HepG2 (cell line): ENCODE measurements around the gene SPRN. TPM values are rescaled to one million over a fixed set of nuclear protein-coding genes. Genes with fewer than 3 reads are reported as not detected.
A peak's percentile ranks its signal among the peaks of the same experiment; 100 is the strongest.

Experiments
- ATAC-seq: fragments of 200-7000 bp; cut with Tn5 transposase; 3 replicates; pipeline ENCODE4 v1.9.1; 2020; ENCODE audit warnings: mild to moderate bottlenecking, moderate library complexity
- BruUV-seq: library from RNA; stranded (reverse); fragments of 400-500 nt; replicated peaks from 2 replicates; lab custom pipeline; 2021; lab: Mats Ljungman, UMichigan
- CTCF ChIA-PET: fragments of 300-600 bp; formaldehyde crosslinking; extraction: SDS; loops from one replicate; lab custom pipeline; 2021; ENCODE audit warnings: low total read pairs, inconsistent platforms, low intra/inter-chr PET ratio; lab: Yijun Ruan, JAX
- POLR2A ChIA-PET: fragments of 350-600 bp; sonication (Branson Sonifier 250); formaldehyde crosslinking; loops from one replicate; lab custom pipeline; 2020; ENCODE audit warnings: antibody characterized with exemption, inconsistent platforms; lab: Yijun Ruan, JAX
- DNase-seq: peaks from one replicate; pipeline ENCODE4 v3.0.0-alpha.2; 2015; ENCODE audit warnings: low spot score
- FAIRE-seq: peaks from 3 replicates; lab custom pipeline; 2011; peaks lifted over from hg19 to GRCh38; lab: Jason Lieb, UNC
- H2AFZ ChIP-seq: one replicate; pipeline ENCODE4 v1.6.1; 2011; ENCODE audit warnings: low read length, inconsistent platforms
- H3K27ac ChIP-seq: fragments of 300-600 bp; 3 replicates; pipeline ENCODE4 v1.8.0; 2011; ENCODE audit warnings: mixed run types, mild to moderate bottlenecking, mixed read lengths, low read length, inconsistent platforms; ENCODE audit not compliant: insufficient read depth; ENCODE audit errors: extremely low read length
- H3K27me3 ChIP-seq, 2 experiments: fragments of 200-600 bp in 1 of 2; 2 replicates in 1 of 2; 3 replicates in 1 of 2; pipeline versions ENCODE4 v1.6.0 to v1.8.0; 2011; ENCODE audit warnings: low read length in 2 of 2, mild to moderate bottlenecking in 2 of 2, moderate library complexity in 2 of 2, inconsistent platforms in 1 of 2; ENCODE audit not compliant: insufficient read depth in 2 of 2, control insufficient read depth in 1 of 2
- H3K36me3 ChIP-seq, 2 experiments: fragments of 200-600 bp in 1 of 2; replicated peaks in 1 of 2; 2 replicates in 1 of 2; 3 replicates in 1 of 2; pipeline versions ENCODE4 v1.5.1 to v1.8.0; 2011; ENCODE audit warnings: low read length in 2 of 2, inconsistent platforms in 1 of 2; ENCODE audit not compliant: insufficient read depth in 2 of 2, control insufficient read depth in 1 of 2
- H3K4me1 ChIP-seq: 2 replicates; pipeline ENCODE4 v1.5.1; 2012; ENCODE audit warnings: low read length, inconsistent platforms; ENCODE audit not compliant: insufficient read depth
- H3K4me2 ChIP-seq: 2 replicates; pipeline ENCODE4 v1.6.0; 2011; ENCODE audit warnings: low read depth, low read length, inconsistent platforms
- H3K4me3 ChIP-seq, 3 experiments: fragments of 200-600 bp in 1 of 3; sonication (generic), shearing (Covaris generic) in 1 of 3; replicated peaks in 1 of 3; 2 replicates each; pipeline ENCODE4 v1.5.1; 2011 to 2016; ENCODE audit warnings: low read length in 3 of 3, inconsistent platforms in 2 of 3, low read depth in 2 of 3, mild to moderate bottlenecking in 2 of 3, control low read depth in 1 of 3, mixed read lengths in 1 of 3; ENCODE audit not compliant: insufficient read depth in 1 of 3
- H3K79me2 ChIP-seq: one replicate; pipeline ENCODE4 v1.6.1; 2011; ENCODE audit warnings: low read length, inconsistent platforms; ENCODE audit not compliant: insufficient read depth
- H3K9ac ChIP-seq: 2 replicates; pipeline ENCODE4 v1.6.0; 2011; ENCODE audit warnings: mild to moderate bottlenecking, low read depth, low read length, inconsistent platforms; ENCODE audit not compliant: insufficient read depth
- H3K9me3 ChIP-seq: 2 replicates; pipeline ENCODE4 v1.5.1; 2012; ENCODE audit warnings: mild to moderate bottlenecking, low read length
- H4K20me1 ChIP-seq: 2 replicates; pipeline ENCODE4 v1.6.0; 2011; ENCODE audit warnings: inconsistent platforms, mild to moderate bottlenecking, low read length, moderate library complexity; ENCODE audit not compliant: insufficient read depth
- CENPX ChIP-seq: sonication (generic); formaldehyde crosslinking; IDR thresholded peaks from 2 replicates; pipeline ENCODE4 v1.9.0; 2021; ENCODE audit warnings: mild to moderate bottlenecking, missing genetic modification reagents, moderate library complexity
- DMTF1 ChIP-seq: sonication (generic); formaldehyde crosslinking; IDR thresholded peaks from 2 replicates; pipeline ENCODE4 v1.4.0; 2020; ENCODE audit warnings: mild to moderate bottlenecking, missing genetic modification reagents
- USF2 ChIP-seq, 2 experiments: sonication (generic) in 1 of 2; formaldehyde crosslinking in 1 of 2; IDR thresholded peaks; 2 replicates each; pipeline versions ENCODE4 v1.5.1 to v1.6.1; 2011 to 2020; ENCODE audit warnings: borderline replicate concordance in 1 of 2, low read depth in 1 of 2, low read length in 1 of 2, mild to moderate bottlenecking in 1 of 2, missing genetic modification reagents in 1 of 2, moderate library complexity in 1 of 2
- ZFP90 ChIP-seq: sonication (generic); formaldehyde crosslinking; IDR thresholded peaks from 2 replicates; pipeline ENCODE4 v1.8.0; 2022; ENCODE audit warnings: missing genetic modification reagents, mild to moderate bottlenecking, inconsistent platforms, borderline replicate concordance
- WGBS: methylation state at CpG from one replicate; pipeline ENCODE4 v1.1.6; 2017; ENCODE audit warnings: low lambda C conversion rate; 5-methylcytosine and 5-hydroxymethylcytosine counted together
- in situ Hi-C: cut with HindIII; loops from 2 replicates; pipeline ENCODE4 v1.10.0; 2017; ENCODE audit warnings: low pct_unique_long_range_greater_than_20kb; ENCODE audit not compliant: extremely low pct_ligation_motif_present
- intact Hi-C: fragments of 100-400 bp; cut with micrococcal nuclease; formaldehyde crosslinking; loops from one replicate; pipeline ENCODE4 v1.10.0; 2022; ENCODE audit not compliant: unreplicated experiment
- polyA plus RNA-seq, 8 experiments: library from polyadenylated mRNA; depleted of rRNA in 3 of 8; stranded (reverse) in 7 of 8; unstranded in 1 of 8; fragments of >200 nt; fragmentation: Illumina TruSeq in 4 of 8; extraction: Trizol in 4 of 8; gene quantifications; 2 replicates each; pipeline versions ENCODE4 v1.2.1 to v1.2.3, GENCODE V29; 2011 to 2016; ENCODE audit warnings: low read depth in 4 of 8, missing spikeins in 1 of 8, mixed read lengths in 1 of 8; ENCODE audit not compliant: insufficient read depth in 1 of 8
- total RNA-seq, 5 experiments: library from RNA; depleted of rRNA; stranded (reverse); fragments of >200 nt; fragmentation: Illumina TruSeq; extraction: Trizol; gene quantifications; 2 replicates each; pipeline ENCODE4 v1.2.3, GENCODE V29; 2016; ENCODE audit warnings: low read depth in 1 of 5
- TF ChIP-seq, protein P1 (sequence below), 2 experiments: fragments of 450-650 bp in 1 of 2; sonication (generic) in 1 of 2; formaldehyde crosslinking; IDR thresholded peaks; 2 replicates each; pipeline versions ENCODE4 v1.5.0 to v1.8.0; 2020 to 2022; ENCODE audit warnings: mild to moderate bottlenecking in 1 of 2, missing genetic modification reagents in 1 of 2
- TF ChIP-seq, protein P2 (sequence below): sonication (generic); formaldehyde crosslinking; conservative IDR thresholded peaks from 2 replicates; pipeline ENCODE4 v1.8.0; 2022; ENCODE audit warnings: low read depth, missing genetic modification reagents
- TF ChIP-seq, protein P3 (sequence below): fragments of 450-650 bp; IDR thresholded peaks from 2 replicates; pipeline ENCODE4 v1.6.1; 2016

Gene SPRN
- total and polyA plus RNA-seq, 2 of the 13 experiments (the other 11 are each of a cell fraction or from before 2014, with no cell fraction given): not detected

- Histone ChIP-seq H3K27ac (no peak overlapping the region), H2AFZ (no peak overlapping the region), H3K79me2 (no peaks in the 10 kb centered on the region), H3K4me2 (no peak overlapping the region), H3K9me3 (peaks cover 18% of the 10 kb centered on the region), H3K4me1 (no peaks in the 10 kb centered on the region), H3K36me3 (no peaks in the 10 kb centered on the region), H3K27me3 (no peaks in the 10 kb centered on the region), H3K9ac (no peak overlapping the region), H3K4me3 (no peak overlapping the region), H4K20me1 (no peaks in the 10 kb centered on the region)
- CTCF ChIA-PET: no interaction called here
- POLR2A ChIA-PET: no interaction called here
- FAIRE-seq: no peak
- BruUV-seq: no TSS peak
- ATAC-seq: no peak
- in situ Hi-C loops: no loop called here
- WGBS: 54% methylated on average over 7 of the region's 16 CpGs
- TF ChIP-seq ZFP90 (CRISPR knock-in tag) (no peak), DMTF1 (CRISPR knock-in tag) (no peak), USF2 (IDR thresholded peaks at IDR 0.05; ENCODE audit: low read depth, low read length) (no peak), USF2 (CRISPR knock-in tag; IDR thresholded peaks at IDR 0.05; ENCODE audit: borderline replicate concordance) (no peak), CENPX (no peak)
- TF ChIP-seq, protein P1, sequence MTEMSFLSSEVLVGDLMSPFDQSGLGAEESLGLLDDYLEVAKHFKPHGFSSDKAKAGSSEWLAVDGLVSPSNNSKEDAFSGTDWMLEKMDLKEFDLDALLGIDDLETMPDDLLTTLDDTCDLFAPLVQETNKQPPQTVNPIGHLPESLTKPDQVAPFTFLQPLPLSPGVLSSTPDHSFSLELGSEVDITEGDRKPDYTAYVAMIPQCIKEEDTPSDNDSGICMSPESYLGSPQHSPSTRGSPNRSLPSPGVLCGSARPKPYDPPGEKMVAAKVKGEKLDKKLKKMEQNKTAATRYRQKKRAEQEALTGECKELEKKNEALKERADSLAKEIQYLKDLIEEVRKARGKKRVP (CRISPR knock-in tag; IDR thresholded peaks at IDR 0.05): no peak
- TF ChIP-seq, protein P2, sequence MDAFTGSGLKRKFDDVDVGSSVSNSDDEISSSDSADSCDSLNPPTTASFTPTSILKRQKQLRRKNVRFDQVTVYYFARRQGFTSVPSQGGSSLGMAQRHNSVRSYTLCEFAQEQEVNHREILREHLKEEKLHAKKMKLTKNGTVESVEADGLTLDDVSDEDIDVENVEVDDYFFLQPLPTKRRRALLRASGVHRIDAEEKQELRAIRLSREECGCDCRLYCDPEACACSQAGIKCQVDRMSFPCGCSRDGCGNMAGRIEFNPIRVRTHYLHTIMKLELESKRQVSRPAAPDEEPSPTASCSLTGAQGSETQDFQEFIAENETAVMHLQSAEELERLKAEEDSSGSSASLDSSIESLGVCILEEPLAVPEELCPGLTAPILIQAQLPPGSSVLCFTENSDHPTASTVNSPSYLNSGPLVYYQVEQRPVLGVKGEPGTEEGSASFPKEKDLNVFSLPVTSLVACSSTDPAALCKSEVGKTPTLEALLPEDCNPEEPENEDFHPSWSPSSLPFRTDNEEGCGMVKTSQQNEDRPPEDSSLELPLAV (CRISPR knock-in tag): no peak
- TF ChIP-seq, protein P3, sequence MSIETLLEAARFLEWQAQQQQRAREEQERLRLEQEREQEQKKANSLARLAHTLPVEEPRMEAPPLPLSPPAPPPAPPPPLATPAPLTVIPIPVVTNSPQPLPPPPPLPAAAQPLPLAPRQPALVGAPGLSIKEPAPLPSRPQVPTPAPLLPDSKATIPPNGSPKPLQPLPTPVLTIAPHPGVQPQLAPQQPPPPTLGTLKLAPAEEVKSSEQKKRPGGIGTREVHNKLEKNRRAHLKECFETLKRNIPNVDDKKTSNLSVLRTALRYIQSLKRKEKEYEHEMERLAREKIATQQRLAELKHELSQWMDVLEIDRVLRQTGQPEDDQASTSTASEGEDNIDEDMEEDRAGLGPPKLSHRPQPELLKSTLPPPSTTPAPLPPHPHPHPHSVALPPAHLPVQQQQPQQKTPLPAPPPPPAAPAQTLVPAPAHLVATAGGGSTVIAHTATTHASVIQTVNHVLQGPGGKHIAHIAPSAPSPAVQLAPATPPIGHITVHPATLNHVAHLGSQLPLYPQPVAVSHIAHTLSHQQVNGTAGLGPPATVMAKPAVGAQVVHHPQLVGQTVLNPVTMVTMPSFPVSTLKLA: peak; percentile 45; the same call in 1 of the 2 replicates
- no peak for DNase-seq
- intact Hi-C loops: no loop called here
Measured at GRCh38 chr10:133442967-133443924, 18.8 kb upstream of the SPRN start.
